GM23338 (cell line): ENCODE data around the gene ATP1A4.

Experiments used
- CREB1 ChIP-seq: fragments of 250-450 bp; sonication (Bioruptor Pico); IDR thresholded peaks from 2 replicates; pipeline ENCODE4 v1.5.0; 2020; ENCODE audit warnings: low read depth, mild to moderate bottlenecking, moderate library complexity
- TF ChIP-seq, protein P1 (sequence below), 2 experiments: fragments of 200-600 bp in 1 of 2; sonication (generic) in 1 of 2; conservative IDR thresholded peaks; 2 replicates each; pipeline versions ENCODE4 v1.5.1 to v1.6.1; 2016 to 2017; ENCODE audit warnings: antibody characterized with exemption in 2 of 2, low read depth in 2 of 2, mild to moderate bottlenecking in 2 of 2, moderate library complexity in 1 of 2

DNA sequence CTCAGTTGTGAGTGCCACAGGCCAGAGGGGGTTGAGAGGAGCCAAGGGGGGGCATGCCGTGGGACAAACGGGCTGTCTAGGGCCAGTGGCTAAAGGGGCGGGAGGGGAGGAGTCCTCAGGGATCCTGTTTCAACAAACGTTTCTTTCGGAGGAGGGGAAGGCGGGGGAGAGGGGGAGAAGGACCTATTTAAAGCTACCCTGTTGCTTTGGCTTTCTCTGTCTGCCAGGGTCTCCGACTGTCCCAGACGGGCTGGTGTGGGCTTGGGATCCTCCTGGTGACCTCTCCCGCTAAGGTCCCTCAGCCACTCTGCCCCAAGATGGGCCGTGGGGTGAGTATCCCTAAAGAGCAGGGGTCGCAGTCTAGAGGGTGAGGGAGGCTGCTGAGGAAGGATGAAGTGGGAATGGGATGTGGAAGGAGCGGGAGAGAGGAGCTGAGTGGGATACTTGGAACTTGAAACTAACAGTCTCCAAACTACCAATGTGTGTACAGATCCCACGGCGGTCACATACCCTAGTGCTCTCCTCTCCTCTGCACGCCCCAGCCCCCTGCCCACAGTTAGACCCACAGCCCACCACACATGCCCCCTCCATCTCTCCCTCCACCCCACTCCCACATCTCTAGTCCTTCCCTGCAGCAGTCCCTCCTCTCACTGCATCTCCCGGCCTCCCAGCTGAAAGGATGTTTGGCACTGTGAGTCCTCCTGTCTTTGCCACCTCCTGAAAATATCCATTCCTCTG lies 35.7 kb upstream of the ATP1A4 start, which contains the start of gene ATP1A2:
- TF ChIP-seq, protein P1, sequence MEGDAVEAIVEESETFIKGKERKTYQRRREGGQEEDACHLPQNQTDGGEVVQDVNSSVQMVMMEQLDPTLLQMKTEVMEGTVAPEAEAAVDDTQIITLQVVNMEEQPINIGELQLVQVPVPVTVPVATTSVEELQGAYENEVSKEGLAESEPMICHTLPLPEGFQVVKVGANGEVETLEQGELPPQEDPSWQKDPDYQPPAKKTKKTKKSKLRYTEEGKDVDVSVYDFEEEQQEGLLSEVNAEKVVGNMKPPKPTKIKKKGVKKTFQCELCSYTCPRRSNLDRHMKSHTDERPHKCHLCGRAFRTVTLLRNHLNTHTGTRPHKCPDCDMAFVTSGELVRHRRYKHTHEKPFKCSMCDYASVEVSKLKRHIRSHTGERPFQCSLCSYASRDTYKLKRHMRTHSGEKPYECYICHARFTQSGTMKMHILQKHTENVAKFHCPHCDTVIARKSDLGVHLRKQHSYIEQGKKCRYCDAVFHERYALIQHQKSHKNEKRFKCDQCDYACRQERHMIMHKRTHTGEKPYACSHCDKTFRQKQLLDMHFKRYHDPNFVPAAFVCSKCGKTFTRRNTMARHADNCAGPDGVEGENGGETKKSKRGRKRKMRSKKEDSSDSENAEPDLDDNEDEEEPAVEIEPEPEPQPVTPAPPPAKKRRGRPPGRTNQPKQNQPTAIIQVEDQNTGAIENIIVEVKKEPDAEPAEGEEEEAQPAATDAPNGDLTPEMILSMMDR (conservative IDR thresholded peaks at IDR 0.05; ENCODE audit: low read depth in 2 of 2), result no peak
- no peak for TF ChIP-seq CREB1 (CRISPR knock-in tag)
